OCI-LY7 (cell line): Measurements from ENCODE around the gene SLC39A10. TPM values are rescaled to one million over a fixed set of nuclear protein-coding genes. Genes with fewer than 3 reads are reported as not detected.
"Not testable (repeated sequence)": the region's sequence is repeated elsewhere in the genome, so short reads cannot be mapped to it uniquely, and the experiment has no call there.

Experiments used
- BruUV-seq: library from RNA; stranded (reverse); fragments of 400-500 nt; replicated peaks from 2 replicates; lab custom pipeline; 2021; lab: Mats Ljungman, UMichigan
- CTCF ChIA-PET: fragments of 300-600 bp; sonication (Branson Sonifier 250); formaldehyde crosslinking; loops from one replicate; lab custom pipeline; 2022; ENCODE audit warnings: antibody characterized with exemption; ENCODE audit not compliant: unreplicated experiment; lab: Charles Lee
- POLR2A ChIA-PET: fragments of 300-600 bp; sonication (Branson Sonifier 250); formaldehyde crosslinking; loops from one replicate; lab custom pipeline; 2022; ENCODE audit warnings: antibody characterized with exemption; lab: Charles Lee
- DNase-seq: peaks from one replicate; pipeline ENCODE4 v3.0.0-alpha.2; 2015; ENCODE audit warnings: low spot score
- H2AFZ ChIP-seq: fragments of 200-600 bp; sonication (generic), shearing (Covaris generic); 2 replicates; pipeline ENCODE4 v1.6.1; 2014; ENCODE audit warnings: mild to moderate bottlenecking, antibody characterized with exemption, low read length, moderate library complexity
- H3K27ac ChIP-seq: fragments of 200-600 bp; sonication (generic); 2 replicates; pipeline ENCODE4 v1.5.1; 2014; ENCODE audit warnings: mixed run types, low read depth, mild to moderate bottlenecking, moderate library complexity, low read length, inconsistent platforms; ENCODE audit not compliant: poor library complexity, severe bottlenecking
- H3K36me3 ChIP-seq: fragments of 200-600 bp; sonication (generic); 2 replicates; pipeline ENCODE4 v1.6.1; 2014; ENCODE audit warnings: mild to moderate bottlenecking, antibody characterized with exemption, low read length, moderate library complexity, mixed read lengths; ENCODE audit not compliant: insufficient read depth
- H3K4me1 ChIP-seq: fragments of 200-600 bp; sonication (generic); 2 replicates; pipeline ENCODE4 v1.5.1; 2014; ENCODE audit warnings: mild to moderate bottlenecking, low read length; ENCODE audit not compliant: insufficient read depth, poor library complexity, severe bottlenecking
- H3K4me2 ChIP-seq: fragments of 200-600 bp; sonication (generic); 2 replicates; pipeline ENCODE4 v1.6.1; 2014; ENCODE audit warnings: mild to moderate bottlenecking, low read length
- H3K4me3 ChIP-seq: fragments of 200-600 bp; sonication (generic); 2 replicates; pipeline ENCODE4 v1.5.1; 2014; ENCODE audit warnings: mild to moderate bottlenecking, low read depth, low read length; ENCODE audit not compliant: poor library complexity, severe bottlenecking
- H3K79me2 ChIP-seq: fragments of 200-600 bp; sonication (generic); 2 replicates; pipeline ENCODE4 v1.6.1; 2016; ENCODE audit warnings: low read depth, mild to moderate bottlenecking, low read length, moderate library complexity, mixed read lengths; ENCODE audit not compliant: insufficient read depth
- H3K9me2 ChIP-seq: fragments of 200-600 bp; sonication (generic); 2 replicates; pipeline ENCODE4 v1.6.1; 2016; ENCODE audit warnings: mild to moderate bottlenecking, low read length, mixed read lengths; ENCODE audit not compliant: insufficient read depth
- H3K9me3 ChIP-seq: fragments of 200-600 bp; sonication (generic); 2 replicates; pipeline ENCODE4 v1.6.1; 2014; ENCODE audit warnings: mild to moderate bottlenecking, mixed run types, low read length, mixed read lengths
- H4K20me1 ChIP-seq: fragments of 200-600 bp; sonication (generic); 2 replicates; pipeline ENCODE4 v1.6.1; 2014; ENCODE audit warnings: mild to moderate bottlenecking, antibody characterized with exemption, low read length, moderate library complexity, mixed read lengths; ENCODE audit not compliant: insufficient read depth
- EZH2phosphoT487 ChIP-seq: fragments of 200-600 bp; sonication (generic); IDR thresholded peaks from 2 replicates; pipeline ENCODE4 v1.6.1; 2018; ENCODE audit warnings: low read depth, borderline replicate concordance, mild to moderate bottlenecking, mixed run types, antibody characterized with exemption, low read length, moderate library complexity, mixed read lengths
- intact Hi-C: fragments of 100-400 bp; cut with micrococcal nuclease; formaldehyde crosslinking; loops from one replicate; pipeline ENCODE4 v1.10.0; 2022; ENCODE audit not compliant: unreplicated experiment
- total RNA-seq, 2 experiments: library from RNA; depleted of rRNA in 1 of 2; stranded (reverse); fragments of >200 nt in 1 of 2; shearing (Covaris generic) in 1 of 2; gene quantifications; 2 replicates each; pipeline ENCODE4 v1.2.3, GENCODE V29; 2014 to 2022
- TF ChIP-seq, protein P1 (sequence below): fragments of 200-600 bp; sonication (generic); conservative IDR thresholded peaks from 2 replicates; pipeline ENCODE4 v1.5.1; 2014; ENCODE audit warnings: mild to moderate bottlenecking, antibody characterized with exemption, low read length, moderate library complexity, mixed read lengths

The SLC39A10 gene
- total RNA-seq, 2 experiments from 2014 or later: 14.7 to 31.9 TPM

DNA sequence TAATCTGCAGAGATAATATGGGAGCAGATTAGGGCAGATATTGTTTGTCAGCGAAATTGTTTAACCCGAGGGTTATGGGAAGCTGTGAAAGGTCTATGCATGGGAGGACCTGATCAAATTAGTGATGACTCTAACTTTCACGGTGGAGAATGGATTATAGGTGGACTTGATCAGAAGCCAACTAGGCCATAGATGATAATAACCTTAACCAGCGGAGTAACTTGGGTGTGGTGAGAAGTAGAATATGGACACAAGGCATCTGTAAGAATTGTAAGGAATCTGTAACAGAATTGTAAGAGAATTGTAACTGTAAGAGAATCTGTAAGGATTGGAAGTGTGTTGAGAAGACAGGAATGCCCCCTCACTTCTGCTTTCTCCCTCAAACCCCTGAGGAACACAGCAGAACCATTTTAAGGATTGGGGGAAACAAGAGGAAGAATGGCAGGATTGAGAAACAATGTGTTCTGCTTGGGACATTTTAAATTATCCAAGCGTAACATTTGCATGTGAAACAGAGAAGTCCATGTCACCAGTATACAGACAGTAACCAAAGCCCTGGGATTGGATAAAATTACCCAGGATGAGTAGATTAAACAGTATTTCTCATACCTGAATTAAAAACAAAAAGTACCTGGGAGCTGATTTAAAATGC lies 14.9 kb upstream of the SLC39A10 start:
- BruUV-seq: no TSS peak
- peaks cover 7% of the 10 kb centered on the region for H3K4me1 ChIP-seq
- DNase-seq: no peak
- H3K79me2 ChIP-seq: no peaks in the 10 kb centered on the region
- ChIA-PET CTCF (no interaction called here), POLR2A (interaction anchor here (0.7 to 1.0 kb wide), 4 partner anchors 9 to 1072 kb away, joined by 4 to 5 read pairs (median 4); no protein-coding TSS in a partner anchor)
- no peaks in the 10 kb centered on the region for H3K9me3 ChIP-seq
- intact Hi-C loops: no loop called here
- no peak overlapping the region for H3K27ac ChIP-seq
- TF ChIP-seq, protein P1, sequence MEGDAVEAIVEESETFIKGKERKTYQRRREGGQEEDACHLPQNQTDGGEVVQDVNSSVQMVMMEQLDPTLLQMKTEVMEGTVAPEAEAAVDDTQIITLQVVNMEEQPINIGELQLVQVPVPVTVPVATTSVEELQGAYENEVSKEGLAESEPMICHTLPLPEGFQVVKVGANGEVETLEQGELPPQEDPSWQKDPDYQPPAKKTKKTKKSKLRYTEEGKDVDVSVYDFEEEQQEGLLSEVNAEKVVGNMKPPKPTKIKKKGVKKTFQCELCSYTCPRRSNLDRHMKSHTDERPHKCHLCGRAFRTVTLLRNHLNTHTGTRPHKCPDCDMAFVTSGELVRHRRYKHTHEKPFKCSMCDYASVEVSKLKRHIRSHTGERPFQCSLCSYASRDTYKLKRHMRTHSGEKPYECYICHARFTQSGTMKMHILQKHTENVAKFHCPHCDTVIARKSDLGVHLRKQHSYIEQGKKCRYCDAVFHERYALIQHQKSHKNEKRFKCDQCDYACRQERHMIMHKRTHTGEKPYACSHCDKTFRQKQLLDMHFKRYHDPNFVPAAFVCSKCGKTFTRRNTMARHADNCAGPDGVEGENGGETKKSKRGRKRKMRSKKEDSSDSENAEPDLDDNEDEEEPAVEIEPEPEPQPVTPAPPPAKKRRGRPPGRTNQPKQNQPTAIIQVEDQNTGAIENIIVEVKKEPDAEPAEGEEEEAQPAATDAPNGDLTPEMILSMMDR: no peak
- no peak for TF ChIP-seq EZH2phosphoT487
- H3K4me3 ChIP-seq: no peak overlapping the region
- H2AFZ ChIP-seq: no peak overlapping the region
- H3K4me2 ChIP-seq: no peak overlapping the region
- H3K36me3 ChIP-seq: no peaks in the 10 kb centered on the region
- no peaks in the 10 kb centered on the region for H4K20me1 ChIP-seq
- H3K9me2 ChIP-seq: no peaks in the 10 kb centered on the region

DNA sequence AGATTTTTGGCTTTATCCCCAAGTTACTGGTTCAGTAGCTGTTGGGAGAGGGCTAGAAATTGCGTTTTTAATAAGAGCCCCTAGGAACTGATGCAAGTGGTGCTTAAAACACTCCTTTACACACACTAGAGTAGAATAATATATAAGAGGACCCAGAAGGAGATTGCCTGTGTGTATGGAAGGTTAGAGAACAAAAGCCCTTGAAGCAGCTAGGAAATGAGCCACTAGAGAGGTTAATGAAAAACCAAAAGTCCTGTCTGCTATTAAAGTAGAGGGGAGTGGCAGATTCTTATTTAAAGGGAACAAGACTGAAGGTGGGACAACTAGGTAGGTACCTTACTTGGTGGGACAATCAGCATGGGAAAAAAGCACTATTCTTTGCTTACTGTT lies 14.4 kb upstream of the SLC39A10 start:
- DNase-seq: no peak
- H3K9me3 ChIP-seq: no peaks in the 10 kb centered on the region
- no peaks in the 10 kb centered on the region for H3K9me2 ChIP-seq
- H3K4me3 ChIP-seq: no peak overlapping the region
- no TSS peak for BruUV-seq
- TF ChIP-seq, protein P1: no peak
- no peak for TF ChIP-seq EZH2phosphoT487
- H3K4me2 ChIP-seq: no peak overlapping the region
- no peaks in the 10 kb centered on the region for H3K36me3 ChIP-seq
- ChIA-PET POLR2A (no interaction called here), CTCF (no interaction called here)
- H2AFZ ChIP-seq: no peak overlapping the region
- peaks cover 12% of the 10 kb centered on the region for H3K4me1 ChIP-seq
- no peak overlapping the region for H3K27ac ChIP-seq
- H4K20me1 ChIP-seq: no peaks in the 10 kb centered on the region
- no peaks in the 10 kb centered on the region for H3K79me2 ChIP-seq
- intact Hi-C loops: no loop called here

DNA sequence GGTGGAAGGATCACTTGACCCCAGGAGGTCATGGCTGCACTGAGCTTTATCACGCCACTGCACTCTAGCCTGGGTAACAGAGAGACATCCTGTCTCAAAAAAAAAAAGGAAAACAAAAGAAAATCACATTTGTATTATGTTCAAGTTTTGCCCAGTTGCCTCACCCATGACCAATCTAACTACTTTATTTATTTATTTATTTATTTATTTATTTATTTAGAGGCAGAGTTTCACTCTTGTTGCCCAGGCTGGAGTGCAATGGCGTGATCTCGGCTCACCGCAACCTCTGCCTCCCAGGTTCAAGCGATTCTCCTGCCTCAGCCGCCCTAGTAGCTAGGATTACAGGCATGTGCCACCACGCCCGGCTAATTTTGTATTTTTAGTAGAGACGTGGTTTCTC lies 12.3 kb upstream of the SLC39A10 start:
- H3K27ac ChIP-seq, intact Hi-C loops, CTCF ChIA-PET, H3K4me3 ChIP-seq, H3K79me2 ChIP-seq, H3K9me2 ChIP-seq, H2AFZ ChIP-seq, DNase-seq, H4K20me1 ChIP-seq, H3K36me3 ChIP-seq, BruUV-seq, H3K9me3 ChIP-seq, H3K4me2 ChIP-seq: not testable (repeated sequence)
- POLR2A ChIA-PET: interaction anchor here (1.2 to 1.7 kb wide), 3 partner anchors 12 to 18 kb away, joined by 3 to 10 read pairs (median 4); partner anchors contain the start of gene SLC39A10
- H3K4me1 ChIP-seq: peaks cover 32% of the 10 kb centered on the region
